GM23338 (cell line): Measurements from ENCODE around the gene DPPA2. TPM values are rescaled to one million over a fixed set of nuclear protein-coding genes. Genes with fewer than 3 reads are reported as not detected.
"Not testable (repeated sequence)": the region's sequence is repeated elsewhere in the genome, so short reads cannot be mapped to it uniquely, and the experiment has no call there.

ENCODE experiments used
- ATAC-seq: fragments of 200-7000 bp; cut with Tn5 transposase; 3 replicates; pipeline ENCODE4 v1.9.1; 2020
- DNase-seq: peaks from one replicate; pipeline ENCODE4 v3.0.0-alpha.2; 2015; ENCODE audit warnings: low spot score
- H2AFZ ChIP-seq: fragments of 200-600 bp; sonication (generic); 2 replicates; pipeline ENCODE4 v1.8.0; 2016; ENCODE audit warnings: antibody characterized with exemption, mild to moderate bottlenecking, moderate library complexity
- H3F3A ChIP-seq: fragments of 200-600 bp; sonication (generic); replicated peaks from 2 replicates; pipeline ENCODE4 v1.8.0; 2017; ENCODE audit warnings: antibody characterized with exemption, mixed run types, low read depth
- H3K27ac ChIP-seq: fragments of 200-600 bp; sonication (generic); 2 replicates; pipeline ENCODE4 v1.6.1; 2016; ENCODE audit warnings: low read depth
- H3K27me3 ChIP-seq: fragments of 200-600 bp; sonication (generic); 2 replicates; pipeline ENCODE4 v1.8.0; 2016; ENCODE audit warnings: mild to moderate bottlenecking, mixed run types, moderate library complexity; ENCODE audit not compliant: insufficient read depth
- H3K36me3 ChIP-seq: fragments of 200-600 bp; sonication (generic); 2 replicates; pipeline ENCODE4 v1.8.0; 2016; ENCODE audit warnings: mild to moderate bottlenecking; ENCODE audit not compliant: insufficient read depth
- H3K4me1 ChIP-seq: fragments of 200-600 bp; sonication (generic); 2 replicates; pipeline ENCODE4 v1.8.0; 2016; ENCODE audit warnings: mild to moderate bottlenecking, moderate library complexity; ENCODE audit not compliant: insufficient read depth
- H3K4me2 ChIP-seq: fragments of 200-600 bp; sonication (generic); 2 replicates; pipeline ENCODE4 v1.7.1; 2017; ENCODE audit warnings: mixed run types
- H3K4me3 ChIP-seq: fragments of 200-600 bp; sonication (generic); 2 replicates; pipeline ENCODE4 v1.6.1; 2016; ENCODE audit warnings: mixed run types
- H3K79me2 ChIP-seq: fragments of 200-600 bp; sonication (generic); replicated peaks from 2 replicates; pipeline ENCODE4 v1.8.0; 2017; ENCODE audit warnings: mild to moderate bottlenecking; ENCODE audit not compliant: insufficient read depth
- H3K9me2 ChIP-seq: fragments of 200-600 bp; sonication (generic); 2 replicates; pipeline ENCODE4 v1.8.0; 2017; ENCODE audit not compliant: insufficient read depth
- H4K20me1 ChIP-seq: fragments of 200-600 bp; sonication (generic); replicated peaks from 2 replicates; pipeline ENCODE4 v1.8.0; 2017; ENCODE audit warnings: mild to moderate bottlenecking; ENCODE audit not compliant: insufficient read depth
- H3K27ac Mint-ChIP-seq: 2 replicates; pipeline ENCODE4 v1.8.0; 2020; ENCODE audit warnings: inconsistent platforms, mild to moderate bottlenecking, moderate library complexity, mixed read lengths
- H3K27me3 Mint-ChIP-seq: 3 replicates; pipeline ENCODE4 v1.8.0; 2022; ENCODE audit warnings: low read depth, mild to moderate bottlenecking, moderate library complexity, mixed read lengths, inconsistent platforms; ENCODE audit not compliant: insufficient read depth, poor library complexity
- H3K36me3 Mint-ChIP-seq: 3 replicates; pipeline ENCODE4 v1.8.0; 2021; ENCODE audit warnings: low read depth, mild to moderate bottlenecking, inconsistent platforms, moderate library complexity, mixed read lengths
- H3K4me1 Mint-ChIP-seq: 3 replicates; pipeline ENCODE4 v1.8.0; 2020; ENCODE audit warnings: mild to moderate bottlenecking, inconsistent platforms, mixed read lengths
- H3K4me3 Mint-ChIP-seq: 3 replicates; pipeline ENCODE4 v1.8.0; 2021; ENCODE audit warnings: moderate library complexity, mild to moderate bottlenecking, inconsistent platforms, mixed read lengths
- H3K9me3 Mint-ChIP-seq: 3 replicates; pipeline ENCODE4 v1.8.0; 2020; ENCODE audit warnings: moderate library complexity, mild to moderate bottlenecking, inconsistent platforms, mixed read lengths
- NANOG ChIP-seq: IDR thresholded peaks from 2 replicates; pipeline ENCODE4 v1.6.1; 2016; ENCODE audit warnings: antibody characterized with exemption, borderline replicate concordance
- POLR2AphosphoS5 ChIP-seq: IDR thresholded peaks from 2 replicates; pipeline ENCODE4 v1.6.1; 2016; ENCODE audit warnings: antibody characterized with exemption, low read depth
- ZNF462 ChIP-seq: fragments of 250-450 bp; sonication (Bioruptor Pico); IDR thresholded peaks from 2 replicates; pipeline ENCODE4 v1.5.0; 2020; ENCODE audit warnings: mild to moderate bottlenecking, moderate library complexity
- polyA plus RNA-seq: library from polyadenylated mRNA; unstranded; fragments of >200 nt; fragmentation: Nextera tagmentation; extraction: Ambion mirVana; gene quantifications from 2 replicates; pipeline ENCODE4 v1.2.1, GENCODE V29; 2016
- total RNA-seq: library from RNA; depleted of rRNA; stranded (reverse); fragments of >200 nt; shearing (Covaris generic); gene quantifications from 2 replicates; pipeline ENCODE4 v1.2.3, GENCODE V29; 2014
- TF ChIP-seq, protein P1 (sequence below): IDR thresholded peaks from 2 replicates; pipeline ENCODE4 v1.6.1; 2016; ENCODE audit warnings: antibody characterized with exemption

The DPPA2 gene
- total and polyA plus RNA-seq, 2 experiments from 2014 or later = 14.3 to 21.5 TPM

DNA sequence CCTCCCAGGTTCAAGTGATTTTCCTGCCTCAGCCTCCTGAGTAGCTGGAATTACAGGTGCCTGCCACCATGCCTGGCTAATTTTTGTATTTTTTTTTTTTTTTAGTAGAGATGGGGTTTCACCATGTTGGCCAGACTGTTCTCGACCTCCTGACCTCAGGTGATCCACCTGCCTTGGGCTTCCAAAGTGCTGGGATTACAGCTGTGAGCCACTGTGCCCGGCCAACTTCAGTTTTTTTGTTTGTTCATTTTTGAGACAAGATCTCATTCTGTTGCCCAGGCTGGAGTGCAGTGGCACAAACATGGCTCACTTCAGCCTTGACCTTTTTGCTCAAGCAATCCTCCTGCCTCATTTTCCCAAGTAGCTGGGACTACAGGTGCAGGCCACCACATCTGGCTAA, 42.5 kb upstream of the DPPA2 start:
- not testable (repeated sequence) for H3K27me3 ChIP-seq, H3K9me2 ChIP-seq, H3F3A ChIP-seq, H3K4me2 ChIP-seq, H3K4me3 ChIP-seq, H4K20me1 ChIP-seq, H2AFZ ChIP-seq, ATAC-seq, H3K36me3 ChIP-seq, H3K4me3 Mint-ChIP-seq, H3K9me3 Mint-ChIP-seq, H3K79me2 ChIP-seq, DNase-seq
- Histone ChIP-seq H3K27ac (peak overlapping the region; percentile 47), H3K4me1 (peaks cover 27% of the 10 kb centered on the region)
- Mint-ChIP-seq H3K27me3 (peaks cover 11% of the 10 kb centered on the region), H3K36me3 (peaks cover 39% of the 10 kb centered on the region), H3K4me1 (peaks cover 39% of the 10 kb centered on the region), H3K27ac (peak overlapping the region; percentile 67)

DNA sequence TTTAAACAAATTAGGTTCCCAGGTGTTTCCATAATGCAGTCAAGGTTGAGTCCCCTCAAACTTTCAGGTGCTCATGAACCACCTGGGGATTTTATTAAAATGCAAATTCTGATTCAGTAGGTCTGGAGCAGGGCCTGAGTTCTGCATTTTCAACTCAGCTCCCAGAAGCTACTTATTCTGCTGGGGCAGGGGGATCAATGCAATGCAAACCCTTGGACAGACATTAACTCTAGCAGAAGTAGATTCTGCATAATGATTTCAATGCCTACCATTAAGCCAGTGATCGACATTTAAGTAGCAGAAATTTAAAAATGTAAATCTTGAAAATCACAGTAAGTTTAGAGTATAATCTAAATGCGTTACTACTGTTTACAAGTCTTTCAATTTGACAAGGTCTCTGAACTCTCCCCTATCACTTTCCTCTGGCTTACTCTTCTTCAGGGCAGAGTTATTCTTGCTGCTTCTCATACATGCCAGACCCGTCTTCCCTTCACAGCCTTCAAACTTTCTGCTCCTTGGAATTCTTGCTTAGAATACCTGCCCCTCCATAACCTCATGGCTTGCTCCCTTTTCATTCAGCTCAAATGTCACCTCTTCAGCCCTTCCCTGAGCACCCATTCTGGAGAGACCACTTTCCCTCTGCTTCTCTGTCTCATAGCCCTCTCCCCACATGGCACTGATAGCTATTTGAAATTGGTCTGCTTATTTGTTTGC, 40.3 kb upstream of the DPPA2 start:
- peak overlapping the region; percentile 85 for H3K27ac ChIP-seq
- Mint-ChIP-seq H3K27me3 (peaks cover 10% of the 10 kb centered on the region), H3K9me3 (no peaks in the 10 kb centered on the region), H3K36me3 (peaks cover 40% of the 10 kb centered on the region), H3K4me1 (peaks cover 50% of the 10 kb centered on the region), H3K4me3 (peak overlapping the region; percentile 61), H3K27ac (peak overlapping the region; percentile 89)
- TF ChIP-seq ZNF462 (CRISPR knock-in tag) = peak; percentile 14; the same call in 1 of the 2 replicates
- peak; percentile 83; the same call in 1 of the 2 replicates for TF ChIP-seq NANOG
- TF ChIP-seq POLR2AphosphoS5 = 0 out of 2 replicates have a peak, but pooled peaks have one; percentile 32
- TF ChIP-seq, protein P1, sequence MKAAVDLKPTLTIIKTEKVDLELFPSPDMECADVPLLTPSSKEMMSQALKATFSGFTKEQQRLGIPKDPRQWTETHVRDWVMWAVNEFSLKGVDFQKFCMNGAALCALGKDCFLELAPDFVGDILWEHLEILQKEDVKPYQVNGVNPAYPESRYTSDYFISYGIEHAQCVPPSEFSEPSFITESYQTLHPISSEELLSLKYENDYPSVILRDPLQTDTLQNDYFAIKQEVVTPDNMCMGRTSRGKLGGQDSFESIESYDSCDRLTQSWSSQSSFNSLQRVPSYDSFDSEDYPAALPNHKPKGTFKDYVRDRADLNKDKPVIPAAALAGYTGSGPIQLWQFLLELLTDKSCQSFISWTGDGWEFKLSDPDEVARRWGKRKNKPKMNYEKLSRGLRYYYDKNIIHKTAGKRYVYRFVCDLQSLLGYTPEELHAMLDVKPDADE = no peak
- H2AFZ ChIP-seq = no peak overlapping the region
- peak overlapping the region; percentile 24 for H3K4me3 ChIP-seq
- peak overlapping the region; percentile 41 for H3K4me2 ChIP-seq
- H3K36me3 ChIP-seq = no peaks in the 10 kb centered on the region
- peaks cover 12% of the 10 kb centered on the region for H3K79me2 ChIP-seq
- peaks cover 6% of the 10 kb centered on the region for H3F3A ChIP-seq
- no peaks in the 10 kb centered on the region for H3K27me3 ChIP-seq
- no peaks in the 10 kb centered on the region for H3K9me2 ChIP-seq
- peak; percentile 62 for ATAC-seq
- H3K4me1 ChIP-seq = peaks cover 37% of the 10 kb centered on the region
- H4K20me1 ChIP-seq = no peaks in the 10 kb centered on the region; the same call in 1 of the 2 replicates
- DNase-seq = peak; percentile 57
